ENCODE results near the gene SREBF1. TPM values are rescaled to one million over a fixed set of nuclear protein-coding genes. Genes with fewer than 3 reads are reported as not detected.

The SREBF1 gene
- total and polyA plus RNA-seq, 2 experiments from 2014 or later: 19.2 to 36.2 TPM

DNA sequence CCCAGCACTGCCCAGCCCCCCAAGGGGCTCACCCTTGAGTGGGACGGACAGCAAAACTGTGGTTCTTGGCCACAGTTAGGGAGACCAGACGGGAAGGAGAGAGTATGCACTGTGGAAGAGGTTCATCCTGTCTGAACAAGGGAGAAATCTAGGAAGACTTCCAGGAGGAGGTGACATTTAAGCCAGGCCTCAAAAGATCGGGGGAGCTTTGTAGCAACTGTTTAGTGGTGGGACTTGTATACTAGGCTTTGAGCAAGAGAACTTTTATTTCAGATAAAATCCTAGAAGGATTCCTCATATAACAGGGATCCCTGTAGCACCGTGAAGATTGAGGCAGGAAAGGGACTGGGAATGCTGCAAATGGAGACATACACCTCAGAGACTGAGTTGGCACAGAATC lies 30.8 kb downstream of the SREBF1 start:
- 81 to 83% methylated on average over 4 of the region's 4 CpGs for WGBS, 2 experiments (ENCODE audit: low coverage in 1 of 2, low lambda C conversion rate in 2 of 2, missing lambda C conversion rate in 2 of 2)
- Histone ChIP-seq H3K79me2 (ENCODE audit: insufficient read depth) (no peaks in the 10 kb centered on the region), H3F3A (ENCODE audit: insufficient read depth) (no peaks in the 10 kb centered on the region; the same call in 1 of the 2 replicates), H3K27me3 (replicated peaks; ENCODE audit: insufficient read depth) (no peaks in the 10 kb centered on the region), H3K4me2 (ENCODE audit: unreplicated experiment) (no peak overlapping the region), H3K9ac (no peak overlapping the region), H2AFZ (no peak overlapping the region), H3K4me3 (no peak overlapping the region), H4K20me1 (ENCODE audit: insufficient read depth) (no peaks in the 10 kb centered on the region), H3K27ac (no peak overlapping the region), H3K9me2 (ENCODE audit: insufficient read depth) (no peaks in the 10 kb centered on the region), H3K9me3 (ENCODE audit: low read depth) (no peaks in the 10 kb centered on the region), H3K4me1 (ENCODE audit: insufficient read depth) (no peaks in the 10 kb centered on the region), H3K36me3 (ENCODE audit: low read depth) (no peaks in the 10 kb centered on the region)
- DNase-seq: no peak
- in situ Hi-C loops (cut with MboI): no loop called here
- TF ChIP-seq EZH2 (IDR thresholded peaks at IDR 0.05; ENCODE audit: insufficient read depth, poor library complexity, severe bottlenecking) (no peak), EZH2phosphoT487 (IDR thresholded peaks at IDR 0.05; ENCODE audit: insufficient read depth, low read depth) (no peak)

DNA sequence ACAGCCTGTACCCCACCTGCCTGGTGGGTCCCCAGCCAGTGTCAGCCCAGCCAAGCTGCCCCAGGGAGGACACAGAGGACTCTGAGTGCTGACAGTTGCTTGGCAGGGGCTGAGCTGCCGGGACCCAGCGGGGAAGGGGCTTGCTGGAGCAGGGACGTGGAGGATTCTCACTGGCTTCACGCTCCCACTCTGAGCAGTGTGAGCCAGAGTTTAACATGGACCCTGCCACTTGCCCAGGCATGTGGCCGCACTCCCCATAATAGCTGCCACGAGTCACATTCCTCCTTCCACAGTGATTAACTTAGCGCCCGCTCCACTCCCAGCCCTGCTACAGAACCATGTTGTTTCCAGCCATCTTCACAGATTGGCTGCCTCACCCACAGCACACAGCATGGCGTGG lies 31.2 kb downstream of the SREBF1 start:
- H3K9me3 ChIP-seq (ENCODE audit: low read depth): no peaks in the 10 kb centered on the region
- 58 to 62% methylated on average over 9 of the region's 9 CpGs for WGBS, 2 experiments (ENCODE audit: low coverage in 1 of 2, low lambda C conversion rate in 2 of 2, missing lambda C conversion rate in 2 of 2)
- no peaks in the 10 kb centered on the region; the same call in 1 of the 2 replicates for H3F3A ChIP-seq (ENCODE audit: insufficient read depth)
- H4K20me1 ChIP-seq (ENCODE audit: insufficient read depth): no peaks in the 10 kb centered on the region
- in situ Hi-C loops (cut with MboI): no loop called here
- H3K27ac ChIP-seq: no peak overlapping the region
- no peak overlapping the region for H2AFZ ChIP-seq
- TF ChIP-seq EZH2 (IDR thresholded peaks at IDR 0.05; ENCODE audit: insufficient read depth, poor library complexity, severe bottlenecking) (no peak), EZH2phosphoT487 (IDR thresholded peaks at IDR 0.05; ENCODE audit: insufficient read depth, low read depth) (no peak)
- no peak overlapping the region for H3K4me3 ChIP-seq
- peak; percentile 31 for DNase-seq
- no peaks in the 10 kb centered on the region for H3K27me3 ChIP-seq (replicated peaks; ENCODE audit: insufficient read depth)
- H3K4me2 ChIP-seq (ENCODE audit: unreplicated experiment): no peak overlapping the region
- no peaks in the 10 kb centered on the region for H3K36me3 ChIP-seq (ENCODE audit: low read depth)
- no peaks in the 10 kb centered on the region for H3K9me2 ChIP-seq (ENCODE audit: insufficient read depth)
- no peaks in the 10 kb centered on the region for H3K79me2 ChIP-seq (ENCODE audit: insufficient read depth)
- no peak overlapping the region for H3K9ac ChIP-seq
- H3K4me1 ChIP-seq (ENCODE audit: insufficient read depth): no peaks in the 10 kb centered on the region

DNA sequence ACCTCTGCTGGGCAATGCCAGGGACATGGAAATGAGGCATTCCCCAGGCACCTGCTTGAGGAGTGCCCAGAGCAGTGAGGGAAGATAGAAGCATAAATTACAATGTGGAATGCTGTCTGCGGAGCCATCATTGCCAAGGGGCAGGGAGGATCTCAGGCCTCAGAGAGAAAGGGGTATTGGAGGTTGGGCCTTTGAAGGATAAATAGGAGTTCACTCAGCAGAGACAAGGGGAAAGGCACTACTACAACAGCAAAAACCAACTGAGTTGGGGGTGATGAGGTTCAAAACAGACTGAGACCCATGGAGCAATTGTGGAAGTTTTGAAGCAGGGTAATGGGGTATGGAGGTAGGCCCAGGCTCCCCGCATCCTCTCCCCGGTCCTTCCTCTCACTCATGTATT lies 32.8 kb downstream of the SREBF1 start:
- no peaks in the 10 kb centered on the region for H3K27me3 ChIP-seq (replicated peaks; ENCODE audit: insufficient read depth)
- H2AFZ ChIP-seq: no peak overlapping the region
- no peak overlapping the region for H3K4me2 ChIP-seq (ENCODE audit: unreplicated experiment)
- no peaks in the 10 kb centered on the region; the same call in 1 of the 2 replicates for H3F3A ChIP-seq (ENCODE audit: insufficient read depth)
- H3K36me3 ChIP-seq (ENCODE audit: low read depth): no peaks in the 10 kb centered on the region
- H3K4me1 ChIP-seq (ENCODE audit: insufficient read depth): no peaks in the 10 kb centered on the region
- no peaks in the 10 kb centered on the region for H3K79me2 ChIP-seq (ENCODE audit: insufficient read depth)
- WGBS, 2 experiments (ENCODE audit: low coverage in 1 of 2, low lambda C conversion rate in 2 of 2, missing lambda C conversion rate in 2 of 2): 89 to 100% methylated on average over 3 of the region's 3 CpGs
- no peaks in the 10 kb centered on the region for H3K9me3 ChIP-seq (ENCODE audit: low read depth)
- no peaks in the 10 kb centered on the region for H4K20me1 ChIP-seq (ENCODE audit: insufficient read depth)
- in situ Hi-C loops (cut with MboI): no loop called here
- H3K9ac ChIP-seq: no peak overlapping the region
- no peak overlapping the region for H3K4me3 ChIP-seq
- TF ChIP-seq EZH2phosphoT487 (IDR thresholded peaks at IDR 0.05; ENCODE audit: insufficient read depth, low read depth): no peak
- TF ChIP-seq EZH2 (IDR thresholded peaks at IDR 0.05; ENCODE audit: insufficient read depth, poor library complexity, severe bottlenecking): no peak
- no peaks in the 10 kb centered on the region for H3K9me2 ChIP-seq (ENCODE audit: insufficient read depth)
- H3K27ac ChIP-seq: no peak overlapping the region
- DNase-seq: no peak

- no peak overlapping the region for H3K4me2 ChIP-seq (ENCODE audit: unreplicated experiment)
- 86 to 88% methylated on average over 12 to 13 of the region's 13 CpGs for WGBS, 2 experiments (ENCODE audit: low coverage in 1 of 2, low lambda C conversion rate in 2 of 2, missing lambda C conversion rate in 2 of 2)
- DNase-seq: no peak
- H3K27ac ChIP-seq: no peak overlapping the region
- no peaks in the 10 kb centered on the region for H3K27me3 ChIP-seq (replicated peaks; ENCODE audit: insufficient read depth)
- no peak overlapping the region for H3K9ac ChIP-seq
- H3K79me2 ChIP-seq (ENCODE audit: insufficient read depth): no peaks in the 10 kb centered on the region
- H3K4me1 ChIP-seq (ENCODE audit: insufficient read depth): no peaks in the 10 kb centered on the region
- TF ChIP-seq EZH2phosphoT487 (IDR thresholded peaks at IDR 0.05; ENCODE audit: insufficient read depth, low read depth): no peak
- no peak for TF ChIP-seq EZH2 (IDR thresholded peaks at IDR 0.05; ENCODE audit: insufficient read depth, poor library complexity, severe bottlenecking)
- no peaks in the 10 kb centered on the region for H3K36me3 ChIP-seq (ENCODE audit: low read depth)
- H3K9me3 ChIP-seq (ENCODE audit: low read depth): no peaks in the 10 kb centered on the region
- no peak overlapping the region for H2AFZ ChIP-seq
- no peaks in the 10 kb centered on the region for H4K20me1 ChIP-seq (ENCODE audit: insufficient read depth)
- H3F3A ChIP-seq (ENCODE audit: insufficient read depth): no peaks in the 10 kb centered on the region
- no peak overlapping the region for H3K4me3 ChIP-seq
- in situ Hi-C loops (cut with MboI): no loop called here
- H3K9me2 ChIP-seq (ENCODE audit: insufficient read depth): no peaks in the 10 kb centered on the region
Measured at GRCh38 chr17:17801800-17802481, 34.8 kb downstream of the SREBF1 start.

All from GM23248 (cell line).